Islet precursor cell (in vitro differentiated cells): ENCODE results near the gene ASXL2.
"Not testable (repeated sequence)": the region's sequence is repeated elsewhere in the genome, so short reads cannot be mapped to it uniquely, and the experiment has no call there.

Experiments used
- DNase-seq: peaks from one replicate; pipeline ENCODE4 v3.0.0-alpha.2; 2018

The ASXL2 gene

GRCh38 chr2:25728559-25728958 lies 149.7 kb downstream of the ASXL2 start:
- no peak for DNase-seq

GRCh38 chr2:25726522-25726921 lies 151.8 kb downstream of the ASXL2 start:
- no peak for DNase-seq

- DNase-seq = no peak
Observed at GRCh38 chr2:25725877-25726276, 152.4 kb downstream of the ASXL2 start.

GRCh38 chr2:25724756-25725155 lies 153.5 kb downstream of the ASXL2 start:
- no peak for DNase-seq

- no peak for DNase-seq
Observed at GRCh38 chr2:25722224-25722623, 156.1 kb downstream of the ASXL2 start.

GRCh38 chr2:25720575-25720974 lies 157.7 kb downstream of the ASXL2 start:
- no peak for DNase-seq

GRCh38 chr2:25714740-25715139 lies 163.5 kb downstream of the ASXL2 start:
- DNase-seq = no peak

GRCh38 chr2:25712455-25712854 lies 165.8 kb downstream of the ASXL2 start:
- no peak for DNase-seq

- DNase-seq = no peak
Observed at GRCh38 chr2:25711675-25712354, 166.5 kb downstream of the ASXL2 start.

- no peak for DNase-seq
Observed at GRCh38 chr2:25710750-25711149, 167.5 kb downstream of the ASXL2 start.

- no peak for DNase-seq
Observed at GRCh38 chr2:25709349-25709748, 168.9 kb downstream of the ASXL2 start.

- DNase-seq = peak; percentile 64
Observed at GRCh38 chr2:25707927-25708590, 170.2 kb downstream of the ASXL2 start.

GRCh38 chr2:25705575-25705974 lies 172.7 kb downstream of the ASXL2 start:
- DNase-seq = not testable (repeated sequence)

GRCh38 chr2:25701801-25702200 lies 176.5 kb downstream of the ASXL2 start:
- no peak for DNase-seq

GRCh38 chr2:25700221-25700660 lies 178.0 kb downstream of the ASXL2 start:
- DNase-seq = no peak

- DNase-seq = no peak
Observed at GRCh38 chr2:25699216-25699615, 179.1 kb downstream of the ASXL2 start.

- no peak for DNase-seq
Observed at GRCh38 chr2:25698752-25699151, 179.5 kb downstream of the ASXL2 start.

- DNase-seq = peak; percentile 63
Observed at GRCh38 chr2:25697559-25698341, 180.5 kb downstream of the ASXL2 start.

- DNase-seq = no peak
Observed at GRCh38 chr2:25692737-25693445, 185.4 kb downstream of the ASXL2 start.

- DNase-seq = no peak
Observed at GRCh38 chr2:25692143-25692542, 186.1 kb downstream of the ASXL2 start.

GRCh38 chr2:25690058-25690457 lies 188.2 kb downstream of the ASXL2 start:
- DNase-seq = peak; percentile 83

- DNase-seq = no peak
Observed at GRCh38 chr2:25688236-25688635, 190.1 kb downstream of the ASXL2 start.

- DNase-seq = no peak
Observed at GRCh38 chr2:25685741-25686140, 192.5 kb downstream of the ASXL2 start.
